GM19467 (cell line): ENCODE measurements around the gene MAGI1.
"Not testable (repeated sequence)": the region's sequence is repeated elsewhere in the genome, so short reads cannot be mapped to it uniquely, and the experiment has no call there.

Experiments used
- ATAC-seq: cut with Tn5 transposase; IDR thresholded peaks from one replicate; pipeline ENCODE4 v1.9.1; 2021; ENCODE audit warnings: mild to moderate bottlenecking, moderate library complexity; ENCODE audit not compliant: unreplicated experiment

Gene MAGI1

DNA sequence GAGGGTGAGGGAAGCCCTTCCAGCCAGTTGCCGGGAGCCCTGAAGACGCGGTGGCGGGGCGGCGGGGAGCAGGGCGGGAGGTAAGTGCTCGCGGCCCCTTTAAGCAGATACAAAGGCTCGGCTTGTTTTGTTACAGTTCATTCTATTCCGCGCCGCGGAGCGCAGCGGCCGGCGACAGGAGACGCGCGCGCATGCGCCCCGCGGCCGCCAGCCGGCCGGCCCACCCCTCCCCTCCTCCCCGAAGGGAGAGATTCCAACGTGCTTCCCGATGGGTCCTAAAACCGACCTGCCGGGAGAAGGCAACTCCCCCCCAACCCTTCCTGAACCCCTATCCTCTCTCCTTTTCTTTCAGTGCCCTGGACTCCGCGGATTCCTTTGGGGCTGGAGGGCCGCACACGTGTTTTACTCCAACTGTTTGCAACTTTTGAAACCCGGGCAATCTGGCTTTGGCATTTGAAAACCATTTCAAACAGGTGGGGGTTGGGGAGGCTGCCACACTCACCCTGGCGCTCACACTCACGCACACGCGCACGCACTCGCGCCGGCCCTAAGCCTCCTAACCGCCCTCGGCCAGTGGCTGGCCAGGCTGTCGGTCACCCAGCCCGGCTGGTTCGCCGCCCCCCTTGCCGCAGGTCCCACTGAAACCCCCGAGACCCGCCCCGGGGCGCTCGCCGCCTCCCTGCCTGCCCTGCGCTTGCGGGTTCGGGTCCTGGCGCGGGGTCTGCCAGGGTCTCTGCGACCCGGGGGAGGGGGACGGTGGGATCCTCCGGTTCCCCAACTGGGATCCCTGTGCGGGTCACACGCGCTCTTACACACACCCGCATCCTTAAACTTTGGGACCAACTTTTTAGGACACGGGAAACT lies at the start of gene MAGI1:
Gene MAGI1 (minus strand): TSS at position 193 of the 864 bp plus-strand sequence. CDS start 610 bp downstream, outside the sequence.
- peak; percentile 57 for ATAC-seq

DNA sequence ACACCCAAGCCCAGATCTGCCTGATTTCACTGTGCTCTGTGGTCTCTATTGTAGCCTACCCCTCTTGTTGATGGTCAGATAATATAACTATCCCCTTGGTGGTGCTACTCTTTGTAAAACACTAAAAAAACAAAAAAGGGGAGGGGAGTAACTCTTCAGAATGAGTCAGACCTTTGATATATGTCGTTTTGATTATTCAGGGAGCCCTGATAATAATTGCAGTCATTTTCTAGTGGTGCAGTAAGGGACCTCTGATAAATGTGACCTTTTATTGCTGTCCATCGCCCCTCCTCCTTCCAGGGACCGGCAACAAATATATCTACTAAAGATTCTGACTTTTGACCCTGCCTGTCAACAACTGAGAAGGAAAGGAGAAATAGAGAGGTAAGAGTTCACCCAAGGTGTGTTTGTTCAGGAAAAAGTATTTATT lies 45.1 kb upstream of the MAGI1 start:
- ATAC-seq = no peak

DNA sequence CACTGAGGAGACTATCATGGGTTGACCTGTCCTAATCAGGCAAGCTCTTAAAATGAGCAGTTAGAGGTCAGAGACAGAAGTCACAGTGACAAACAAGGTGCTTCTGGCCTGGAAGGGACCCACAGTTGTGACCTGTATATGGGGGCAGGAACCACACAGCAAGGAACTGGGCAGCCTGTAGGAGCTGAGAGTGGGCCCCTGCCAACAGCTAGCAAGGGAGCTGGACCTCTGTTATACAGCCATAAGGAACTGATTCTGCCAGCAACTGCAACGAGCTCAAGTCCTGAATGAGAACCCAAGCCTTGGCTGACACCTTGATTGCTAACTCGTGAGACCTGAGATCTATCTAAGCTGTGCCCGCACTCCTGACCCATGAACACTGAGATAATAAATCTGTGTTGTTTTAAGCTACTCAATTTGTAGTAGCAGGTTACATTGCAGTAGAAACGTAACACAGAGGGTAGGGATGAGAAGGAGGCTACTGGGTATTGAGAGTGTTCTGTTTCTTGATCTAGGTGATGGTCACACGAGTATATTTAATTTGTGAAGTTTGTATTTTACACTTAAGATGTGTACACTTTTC lies 44.5 kb upstream of the MAGI1 start:
- no peak for ATAC-seq

DNA sequence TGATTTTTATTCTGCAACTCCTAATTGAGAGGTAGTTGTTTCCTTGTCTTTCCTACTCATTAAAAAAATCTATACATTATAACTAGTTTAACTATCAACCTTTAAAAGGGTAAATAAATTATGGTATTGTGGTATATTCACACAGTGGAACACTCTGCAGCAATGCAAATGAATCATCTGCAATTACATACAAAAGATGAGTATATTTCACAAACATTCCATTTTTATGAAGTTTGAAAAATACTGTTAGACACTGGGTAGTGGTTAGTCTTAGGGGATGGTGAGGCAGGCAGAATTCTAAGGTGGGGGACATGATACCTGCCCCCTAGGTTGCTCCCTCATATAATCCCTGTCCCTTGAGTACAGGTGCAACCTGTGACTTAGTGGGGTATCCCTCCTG lies 44.0 kb upstream of the MAGI1 start:
- no peak for ATAC-seq

- ATAC-seq = no peak
These were observed 41.4 kb upstream of the MAGI1 start for GRCh38 chr3:66080167-66080566.

DNA sequence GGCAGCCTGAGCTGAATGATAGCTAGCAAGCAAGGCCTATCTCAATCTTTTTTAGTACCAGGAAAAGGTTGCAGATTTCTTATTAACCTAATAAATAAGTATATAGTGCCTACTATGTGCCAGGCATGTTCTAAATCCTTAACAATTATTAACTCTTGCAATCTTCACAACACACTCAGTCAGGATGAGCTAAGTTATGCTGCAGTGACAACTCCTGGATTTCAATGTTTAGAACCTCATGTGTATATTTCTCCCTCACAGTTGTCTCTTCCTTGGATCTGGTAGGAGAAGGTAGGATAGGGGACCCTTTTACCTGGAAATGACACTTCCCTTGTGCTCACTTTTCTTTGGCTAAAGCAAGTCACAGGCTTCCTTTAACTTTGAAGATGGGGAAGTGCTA lies 39.3 kb upstream of the MAGI1 start:
- no peak for ATAC-seq

DNA sequence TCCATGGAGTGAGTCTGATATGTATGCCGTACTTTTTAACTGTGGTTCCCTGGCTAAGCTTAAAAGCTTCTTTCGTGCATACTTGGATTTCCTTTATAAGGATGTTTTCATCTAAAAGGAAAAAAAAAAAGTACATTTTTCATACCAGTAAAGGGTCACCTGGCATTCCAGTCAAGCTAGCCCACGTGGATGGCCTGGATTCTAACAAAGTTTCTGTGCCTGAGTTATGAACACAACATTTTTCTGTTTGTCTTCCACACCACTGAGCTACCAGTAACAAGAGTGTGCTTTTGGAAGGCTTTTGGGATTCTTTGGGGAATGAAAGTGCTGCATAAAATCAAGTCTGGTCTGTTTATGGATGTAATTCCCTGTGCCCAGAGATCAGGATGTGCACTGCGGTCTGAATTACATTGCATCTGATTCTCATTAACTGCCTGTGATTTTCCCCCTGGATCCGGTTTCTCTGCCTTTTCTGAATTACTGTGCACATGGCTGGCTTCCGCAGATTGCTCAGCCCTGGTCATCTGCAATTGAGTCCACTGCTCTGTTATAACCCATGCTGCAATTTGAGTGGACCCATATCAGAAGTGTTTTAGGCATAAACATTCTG lies 38.2 kb upstream of the MAGI1 start:
- no peak for ATAC-seq

DNA sequence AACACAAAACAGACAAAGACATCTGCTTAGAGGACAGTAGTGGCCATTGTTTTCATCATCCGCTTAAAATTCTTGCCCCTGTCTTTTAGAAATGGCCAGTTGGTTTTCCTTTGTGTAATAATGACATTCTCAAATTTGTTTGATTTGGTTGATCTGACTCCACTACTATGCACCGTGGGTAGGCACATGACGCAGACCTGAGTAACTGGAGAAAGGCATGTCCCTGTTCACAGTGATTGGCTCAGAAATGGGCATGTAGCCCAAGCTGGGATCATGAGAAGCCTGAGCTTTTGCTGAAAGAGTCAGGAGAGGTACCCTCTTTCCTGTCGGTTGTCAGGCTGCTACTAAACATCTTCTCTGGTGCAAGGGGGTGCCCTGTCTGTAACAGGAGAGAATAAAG lies 36.6 kb upstream of the MAGI1 start:
- no peak for ATAC-seq

DNA sequence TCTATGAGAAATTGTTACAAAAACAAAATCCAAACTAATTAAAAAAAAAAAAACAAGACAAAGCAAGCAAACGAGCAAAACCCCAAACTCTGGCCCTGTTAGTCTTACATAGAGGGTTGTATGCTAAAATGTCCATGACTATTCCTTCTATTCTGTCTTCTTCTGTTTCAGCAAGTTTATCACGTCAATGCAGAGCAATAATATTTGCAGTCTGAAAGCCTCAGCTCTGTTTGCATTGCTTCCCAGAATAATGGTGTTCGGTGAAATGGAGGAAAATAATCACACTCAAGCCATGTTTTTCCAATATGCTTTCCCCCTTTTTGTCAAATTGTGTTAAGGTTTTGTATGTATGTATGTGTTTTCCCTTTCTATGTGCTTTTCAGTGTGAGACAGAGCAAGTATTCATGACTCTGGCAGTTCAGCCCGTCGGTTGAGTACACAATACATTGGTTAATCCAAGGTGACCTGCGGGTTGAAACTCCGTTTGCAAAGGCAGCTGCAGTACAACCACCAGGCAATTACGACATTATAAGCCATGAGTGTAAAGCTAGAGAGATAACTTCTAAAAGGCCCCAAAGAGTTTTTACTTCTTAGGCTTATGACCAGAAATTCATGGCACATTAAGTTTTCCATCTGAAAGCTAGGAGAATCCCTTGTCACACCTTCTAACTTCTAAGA lies 34.9 kb upstream of the MAGI1 start:
- ATAC-seq = no peak

GRCh38 chr3:66068255-66068654 lies 29.5 kb upstream of the MAGI1 start:
- ATAC-seq = no peak

GRCh38 chr3:66066963-66067617 lies 28.4 kb upstream of the MAGI1 start:
- ATAC-seq = no peak

DNA sequence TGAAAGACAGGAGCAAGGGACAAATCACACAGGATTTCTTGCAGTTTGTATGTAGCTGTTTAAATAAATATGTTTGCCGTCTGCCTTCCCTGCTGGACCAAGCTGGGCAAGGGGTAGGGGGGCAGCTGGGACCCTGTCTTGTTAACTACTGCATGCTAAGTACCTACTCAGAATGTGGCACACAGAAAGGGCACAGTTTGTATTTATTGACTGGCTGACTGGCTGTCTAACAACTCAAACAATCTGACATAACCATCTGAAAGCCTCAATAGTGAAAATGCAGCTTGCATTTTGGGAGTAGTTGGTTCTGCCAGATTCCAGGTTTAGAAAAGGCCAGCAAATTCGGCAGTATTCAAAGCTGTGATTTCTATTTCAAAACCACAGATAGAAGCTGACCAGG lies 16.6 kb upstream of the MAGI1 start:
- no peak for ATAC-seq

DNA sequence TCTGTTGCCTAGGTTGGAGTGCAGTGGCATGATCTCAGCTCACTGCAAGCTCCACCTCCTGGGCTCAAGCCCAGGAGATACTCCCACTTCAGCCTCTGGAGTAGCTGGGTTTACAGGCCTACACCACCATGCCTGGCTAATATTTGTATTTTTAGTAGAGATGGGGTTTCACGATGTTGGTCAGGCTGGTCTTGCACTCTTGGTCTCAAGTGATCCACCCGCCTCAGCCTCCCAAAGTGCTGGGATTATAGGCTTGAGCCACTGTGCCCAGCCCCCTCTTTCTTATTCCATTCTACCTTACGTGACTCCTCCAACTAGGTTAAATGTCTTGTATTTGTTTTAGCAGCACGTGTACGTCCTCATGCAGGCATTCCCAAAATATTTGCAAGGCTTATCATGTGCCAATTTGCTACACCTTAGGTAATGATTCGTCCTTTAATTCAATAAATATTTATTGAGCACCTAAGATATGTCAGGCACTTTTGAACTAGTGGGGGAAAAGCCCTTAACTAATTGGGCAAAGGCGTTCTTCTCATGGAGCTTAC lies 14.9 kb upstream of the MAGI1 start:
- no peak for ATAC-seq

- no peak for ATAC-seq
These were observed 14.2 kb upstream of the MAGI1 start for GRCh38 chr3:66052721-66053549.

DNA sequence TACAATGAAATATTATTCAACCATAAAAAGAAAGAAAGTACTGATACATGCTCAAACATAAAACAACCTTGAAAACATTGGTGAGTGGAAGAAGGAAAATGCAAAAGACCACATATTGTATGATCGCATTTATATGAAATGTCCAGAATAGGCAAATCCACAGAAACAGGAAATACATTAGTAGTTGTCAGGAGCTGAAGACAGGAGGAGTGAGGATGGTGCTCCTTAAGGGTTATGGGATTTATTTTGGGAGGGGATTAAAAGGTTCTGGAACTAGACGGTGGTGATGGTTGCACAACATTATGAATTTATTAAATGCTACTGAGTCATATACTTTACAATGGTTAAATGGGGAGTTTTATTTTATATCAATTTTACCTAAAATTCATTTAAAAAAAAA lies 12.1 kb upstream of the MAGI1 start:
- no peak for ATAC-seq

- ATAC-seq = no peak
These were observed 9.3 kb upstream of the MAGI1 start for GRCh38 chr3:66048051-66048395.

DNA sequence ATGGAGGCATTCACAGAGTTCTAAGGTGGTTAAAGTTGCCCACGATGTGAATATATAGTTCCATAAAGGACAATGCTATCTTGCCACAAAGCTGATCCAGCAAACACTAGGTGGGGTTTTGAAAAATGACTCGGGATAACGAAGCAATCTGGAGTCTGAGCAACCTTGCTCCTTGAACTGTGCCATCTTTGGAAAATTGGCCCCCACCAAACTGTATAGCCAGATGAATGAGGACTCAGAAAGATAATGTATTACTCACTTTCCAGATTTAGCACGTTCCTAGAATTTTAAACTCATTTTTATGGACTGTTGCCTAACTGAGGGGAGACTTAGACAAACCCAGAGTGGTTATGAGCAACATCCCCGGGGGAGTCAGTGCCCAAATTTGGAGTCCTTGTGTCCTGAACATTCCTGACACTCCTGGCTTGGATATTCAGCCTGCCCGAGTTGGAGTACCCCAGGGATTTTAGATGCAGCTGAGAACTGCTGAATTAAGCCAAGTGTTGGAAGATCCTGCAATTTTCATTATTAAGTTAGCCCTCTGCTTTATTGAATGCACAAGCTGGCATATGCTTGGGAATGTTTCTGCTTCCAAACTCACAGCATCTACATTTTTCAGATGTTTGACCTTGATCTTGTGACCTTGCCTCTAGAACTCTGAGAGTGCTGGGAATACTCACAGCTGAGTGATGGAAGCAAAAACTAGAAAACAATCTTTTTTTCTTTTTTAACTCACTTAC lies 8.8 kb upstream of the MAGI1 start:
- ATAC-seq = no peak

GRCh38 chr3:66046321-66046720 lies 7.6 kb upstream of the MAGI1 start:
- ATAC-seq = not testable (repeated sequence)

DNA sequence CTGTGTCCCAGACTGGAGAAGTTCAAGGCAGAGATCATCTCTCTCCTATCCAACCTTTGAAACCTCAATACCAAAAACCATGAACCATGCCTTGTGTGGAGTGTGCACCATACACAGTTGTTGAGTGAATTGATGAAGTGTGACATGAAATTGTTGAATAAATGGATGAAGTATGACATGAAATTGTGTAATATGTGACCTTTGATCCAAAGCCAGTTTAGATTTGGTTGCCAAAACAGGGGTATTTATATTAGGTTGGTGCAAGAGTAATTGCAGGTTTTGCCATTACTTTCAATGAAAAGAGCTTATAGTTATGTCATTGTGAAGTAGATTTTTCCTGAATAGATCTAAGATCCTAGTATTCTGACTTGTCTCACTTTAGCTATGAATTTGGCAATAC lies 3.1 kb upstream of the MAGI1 start:
- no peak for ATAC-seq
